Skeletal muscle tissue (tissue), 4 donors: ENCODE results near the gene BMPR1B. TPM values are rescaled to one million over a fixed set of nuclear protein-coding genes. Genes with fewer than 3 reads are reported as not detected.

Experiments
- H3K27ac ChIP-seq: one replicate; pipeline ENCODE4 v1.7.0; 2013; ENCODE audit warnings: mild to moderate bottlenecking, low read depth, low read length, inconsistent platforms
- H3K27me3 ChIP-seq, 3 donors: one replicate each; pipeline ENCODE4 v1.7.0; 2013; ENCODE audit warnings: low read length in 3 of 3; ENCODE audit not compliant: control insufficient read depth in 3 of 3, insufficient read depth in 3 of 3
- H3K36me3 ChIP-seq, 3 donors: one replicate each; pipeline ENCODE4 v1.7.0; 2013; ENCODE audit warnings: low read length in 3 of 3; ENCODE audit not compliant: control insufficient read depth in 3 of 3, insufficient read depth in 3 of 3
- H3K4me1 ChIP-seq, 3 donors: one replicate each; pipeline ENCODE4 v1.7.0; 2013; ENCODE audit warnings: low read length in 3 of 3, mild to moderate bottlenecking in 3 of 3; ENCODE audit not compliant: control insufficient read depth in 3 of 3, insufficient read depth in 3 of 3
- H3K4me3 ChIP-seq, 3 donors: one replicate each; pipeline ENCODE4 v1.7.0; 2013; ENCODE audit warnings: low read length in 3 of 3
- H3K9ac ChIP-seq, 3 donors: one replicate each; pipeline ENCODE4 v1.7.0; 2013; ENCODE audit warnings: low read length in 3 of 3, mild to moderate bottlenecking in 3 of 3, moderate library complexity in 2 of 3, low read depth in 1 of 3
- H3K9me3 ChIP-seq, 3 donors: one replicate each; pipeline ENCODE4 v1.7.0; 2013; ENCODE audit warnings: low read length in 3 of 3; ENCODE audit not compliant: control insufficient read depth in 3 of 3
- total RNA-seq: library from RNA; depleted of rRNA; stranded (reverse); fragments of >200 nt; gene quantifications from one replicate; pipeline ENCODE4 v1.2.3, GENCODE V29; 2014
- donor health status: Osteomylitis.

The BMPR1B gene
- total RNA-seq, 1 donor from 2014 or later: 22.4 TPM

- Histone ChIP-seq H3K9ac (no peak overlapping the region), H3K4me1 (peaks cover 2 to 9% (median 8%) of the 10 kb centered on the region in 3 donors), H3K27ac (no peak overlapping the region), H3K4me3 (no peak overlapping the region), H3K36me3 (no peaks in the 10 kb centered on the region), H3K27me3 (peaks cover 5 to 10% (median 7%) of the 10 kb centered on the region in 3 donors), H3K9me3 (no peaks in the 10 kb centered on the region)
These were observed 4.6 kb downstream of the BMPR1B start for GRCh38 chr4:94762326-94762725.

GRCh38 chr4:94763005-94763404 lies 5.2 kb downstream of the BMPR1B start:
- no peak overlapping the region for H3K9ac ChIP-seq
- no peak overlapping the region for H3K4me3 ChIP-seq
- peaks cover 4 to 7% (median 5%) of the 10 kb centered on the region in 3 donors for H3K27me3 ChIP-seq
- peaks cover 2 to 6% (median 5%) of the 10 kb centered on the region in 3 donors for H3K4me1 ChIP-seq
- H3K27ac ChIP-seq: no peak overlapping the region
- no peaks in the 10 kb centered on the region for H3K36me3 ChIP-seq
- H3K9me3 ChIP-seq: no peaks in the 10 kb centered on the region

GRCh38 chr4:94763500-94763899 lies 5.7 kb downstream of the BMPR1B start:
- Histone ChIP-seq H3K9ac (no peak overlapping the region), H3K9me3 (no peaks in the 10 kb centered on the region), H3K27ac (no peak overlapping the region), H3K27me3 (peaks cover 2 to 6% (median 2%) of the 10 kb centered on the region in 3 donors), H3K4me1 (peaks cover 2 to 5% (median 4%) of the 10 kb centered on the region in 3 donors), H3K36me3 (no peaks in the 10 kb centered on the region), H3K4me3 (no peak overlapping the region)

GRCh38 chr4:94764069-94764468 lies 6.3 kb downstream of the BMPR1B start:
- Histone ChIP-seq H3K9me3 (no peaks in the 10 kb centered on the region), H3K27me3 (peaks cover 0 to under 1% (median 0%) of the 10 kb centered on the region in 3 donors), H3K4me3 (no peak overlapping the region), H3K36me3 (no peaks in the 10 kb centered on the region), H3K4me1 (no peaks in the 10 kb centered on the region), H3K9ac (no peak overlapping the region), H3K27ac (no peak overlapping the region)

- no peaks in the 10 kb centered on the region for H3K27me3 ChIP-seq
- H3K27ac ChIP-seq: no peak overlapping the region
- no peak overlapping the region for H3K4me3 ChIP-seq
- H3K9ac ChIP-seq: no peak overlapping the region
- H3K36me3 ChIP-seq: no peaks in the 10 kb centered on the region
- no peaks in the 10 kb centered on the region for H3K4me1 ChIP-seq
- H3K9me3 ChIP-seq: no peaks in the 10 kb centered on the region
These were observed 7.4 kb downstream of the BMPR1B start for GRCh38 chr4:94765174-94765573.

GRCh38 chr4:94765648-94766047 lies 7.9 kb downstream of the BMPR1B start:
- Histone ChIP-seq H3K36me3 (no peaks in the 10 kb centered on the region), H3K9me3 (no peaks in the 10 kb centered on the region), H3K4me3 (no peak overlapping the region), H3K9ac (no peak overlapping the region), H3K27ac (no peak overlapping the region), H3K4me1 (no peaks in the 10 kb centered on the region), H3K27me3 (no peaks in the 10 kb centered on the region)

- no peaks in the 10 kb centered on the region for H3K9me3 ChIP-seq
- no peaks in the 10 kb centered on the region for H3K36me3 ChIP-seq
- H3K27me3 ChIP-seq: no peaks in the 10 kb centered on the region
- no peaks in the 10 kb centered on the region for H3K4me1 ChIP-seq
- no peak overlapping the region for H3K27ac ChIP-seq
- H3K4me3 ChIP-seq: no peak overlapping the region
- no peak overlapping the region for H3K9ac ChIP-seq
These were observed 9.1 kb downstream of the BMPR1B start for GRCh38 chr4:94766856-94767255.

GRCh38 chr4:94767446-94767845 lies 9.7 kb downstream of the BMPR1B start:
- Histone ChIP-seq H3K4me3 (no peak overlapping the region), H3K27ac (no peak overlapping the region), H3K36me3 (no peaks in the 10 kb centered on the region), H3K9me3 (no peaks in the 10 kb centered on the region), H3K4me1 (no peaks in the 10 kb centered on the region), H3K9ac (no peak overlapping the region), H3K27me3 (no peaks in the 10 kb centered on the region)

GRCh38 chr4:94782707-94783106 lies 25.0 kb downstream of the BMPR1B start:
- no peak overlapping the region for H3K9ac ChIP-seq
- no peaks in the 10 kb centered on the region for H3K27me3 ChIP-seq
- peak overlapping the region in 1 of 3 donors; percentile 1 for H3K4me3 ChIP-seq
- peaks cover 0 to 3% (median 0%) of the 10 kb centered on the region in 3 donors for H3K9me3 ChIP-seq
- no peaks in the 10 kb centered on the region for H3K36me3 ChIP-seq
- no peak overlapping the region for H3K27ac ChIP-seq
- H3K4me1 ChIP-seq: no peaks in the 10 kb centered on the region

GRCh38 chr4:94791701-94792100 lies 33.9 kb downstream of the BMPR1B start:
- Histone ChIP-seq H3K4me1 (no peaks in the 10 kb centered on the region), H3K9ac (no peak overlapping the region), H3K4me3 (no peak overlapping the region), H3K27me3 (no peaks in the 10 kb centered on the region), H3K36me3 (no peaks in the 10 kb centered on the region), H3K9me3 (no peaks in the 10 kb centered on the region), H3K27ac (no peak overlapping the region)

GRCh38 chr4:94798808-94799207 lies 41.1 kb downstream of the BMPR1B start:
- Histone ChIP-seq H3K9ac (no peak overlapping the region), H3K9me3 (no peaks in the 10 kb centered on the region), H3K4me3 (no peak overlapping the region), H3K4me1 (no peaks in the 10 kb centered on the region), H3K27ac (no peak overlapping the region), H3K36me3 (no peaks in the 10 kb centered on the region), H3K27me3 (no peaks in the 10 kb centered on the region)
